GM18870 (cell line): ENCODE data around the gene DNAJC10.
"Not testable (repeated sequence)": the region's sequence is repeated elsewhere in the genome, so short reads cannot be mapped to it uniquely, and the experiment has no call there.

Source experiments
- ATAC-seq: cut with Tn5 transposase; IDR thresholded peaks from one replicate; pipeline ENCODE4 v1.9.1; 2021; ENCODE audit warnings: moderate library complexity; ENCODE audit not compliant: unreplicated experiment

Gene DNAJC10, protein sequence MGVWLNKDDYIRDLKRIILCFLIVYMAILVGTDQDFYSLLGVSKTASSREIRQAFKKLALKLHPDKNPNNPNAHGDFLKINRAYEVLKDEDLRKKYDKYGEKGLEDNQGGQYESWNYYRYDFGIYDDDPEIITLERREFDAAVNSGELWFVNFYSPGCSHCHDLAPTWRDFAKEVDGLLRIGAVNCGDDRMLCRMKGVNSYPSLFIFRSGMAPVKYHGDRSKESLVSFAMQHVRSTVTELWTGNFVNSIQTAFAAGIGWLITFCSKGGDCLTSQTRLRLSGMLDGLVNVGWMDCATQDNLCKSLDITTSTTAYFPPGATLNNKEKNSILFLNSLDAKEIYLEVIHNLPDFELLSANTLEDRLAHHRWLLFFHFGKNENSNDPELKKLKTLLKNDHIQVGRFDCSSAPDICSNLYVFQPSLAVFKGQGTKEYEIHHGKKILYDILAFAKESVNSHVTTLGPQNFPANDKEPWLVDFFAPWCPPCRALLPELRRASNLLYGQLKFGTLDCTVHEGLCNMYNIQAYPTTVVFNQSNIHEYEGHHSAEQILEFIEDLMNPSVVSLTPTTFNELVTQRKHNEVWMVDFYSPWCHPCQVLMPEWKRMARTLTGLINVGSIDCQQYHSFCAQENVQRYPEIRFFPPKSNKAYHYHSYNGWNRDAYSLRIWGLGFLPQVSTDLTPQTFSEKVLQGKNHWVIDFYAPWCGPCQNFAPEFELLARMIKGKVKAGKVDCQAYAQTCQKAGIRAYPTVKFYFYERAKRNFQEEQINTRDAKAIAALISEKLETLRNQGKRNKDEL

DNA sequence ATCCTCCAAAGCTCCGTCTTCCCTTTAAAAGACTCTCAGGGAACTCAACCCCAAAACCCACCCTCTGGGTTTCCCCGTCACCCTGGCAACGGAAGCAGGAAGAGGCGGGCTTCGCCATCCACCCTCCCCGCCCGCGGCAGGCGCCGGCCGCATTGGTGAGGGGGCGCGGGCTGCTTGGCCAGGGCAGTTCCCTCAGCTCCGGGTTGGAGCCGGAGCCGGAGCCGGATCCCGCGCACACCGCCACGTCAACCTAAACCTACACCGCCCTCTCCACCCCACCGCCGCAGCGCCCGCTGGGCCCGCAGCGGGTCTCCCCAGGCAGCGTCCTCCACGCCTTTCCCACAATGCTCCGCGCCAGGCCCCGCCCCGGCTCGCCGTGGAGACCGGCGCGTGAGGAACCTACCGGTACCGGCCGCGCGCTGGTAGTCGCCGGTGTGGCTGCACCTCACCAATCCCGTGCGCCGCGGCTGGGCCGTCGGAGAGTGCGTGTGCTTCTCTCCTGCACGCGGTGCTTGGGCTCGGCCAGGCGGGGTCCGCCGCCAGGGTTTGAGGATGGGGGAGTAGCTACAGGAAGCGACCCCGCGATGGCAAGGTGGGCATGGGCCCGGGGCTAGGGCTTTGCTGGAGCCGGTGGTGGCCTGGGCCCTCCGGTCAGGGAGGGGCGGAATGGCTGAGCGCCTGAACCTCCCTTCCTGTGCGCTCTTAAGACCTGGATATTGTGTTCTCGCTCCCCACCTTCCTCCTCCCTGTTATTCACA is at the start of gene DNAJC10:
TSS of gene DNAJC10 (plus strand) at position 366 of the 758 bp plus-strand sequence. CDS start 1,830 bp downstream, outside the sequence.
- peak; percentile 82 for ATAC-seq

DNA sequence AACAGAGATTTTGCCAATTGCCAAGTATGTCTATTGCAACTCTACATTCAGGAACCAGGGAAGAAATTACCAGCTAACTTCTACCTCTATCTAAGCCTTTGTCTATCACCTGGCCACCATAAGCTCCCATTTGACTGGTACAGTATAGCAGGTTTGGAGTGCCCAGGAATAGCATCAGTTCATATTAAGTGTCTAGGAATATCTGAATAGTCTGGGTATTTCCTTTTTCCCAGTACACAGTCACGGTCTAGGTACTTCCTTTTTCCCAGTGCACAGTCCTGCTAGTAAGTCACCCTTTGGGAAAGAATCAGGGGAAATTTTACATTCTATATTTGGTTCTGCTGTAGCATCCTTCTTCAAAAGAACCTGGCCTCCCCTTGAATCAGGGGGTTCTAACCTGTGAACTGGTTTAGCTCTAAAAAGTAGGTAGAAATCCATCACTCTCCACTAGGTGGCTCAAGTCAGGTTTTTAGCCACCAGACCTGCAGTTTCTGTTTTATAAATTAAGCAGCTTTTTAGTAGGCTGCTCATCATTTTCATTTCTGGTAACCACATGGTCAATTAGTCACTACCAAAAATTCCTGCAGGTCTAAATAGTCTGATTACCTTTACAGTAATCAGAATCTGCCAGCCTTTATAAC is 49.3 kb upstream of the DNAJC10 start:
- ATAC-seq, result peak; percentile 82

DNA sequence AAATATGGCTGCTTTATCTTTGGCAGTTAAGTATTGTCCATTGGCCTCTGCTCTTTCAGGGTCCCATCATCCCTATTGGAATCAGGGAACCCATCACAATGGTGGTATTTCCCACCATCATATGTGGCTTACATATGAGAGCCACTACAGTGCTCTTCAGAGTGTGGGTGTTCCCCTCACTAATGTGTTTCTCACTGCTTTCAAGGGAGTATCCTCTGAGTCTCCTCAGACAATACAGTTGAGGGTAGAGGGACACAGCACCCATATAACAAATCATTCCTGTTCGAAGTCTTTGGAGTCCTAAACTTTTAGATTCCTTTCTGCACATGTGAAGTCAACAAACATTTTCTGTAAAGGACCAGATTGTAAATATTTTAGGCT is 48.8 kb upstream of the DNAJC10 start:
- ATAC-seq, result peak; percentile 29

DNA sequence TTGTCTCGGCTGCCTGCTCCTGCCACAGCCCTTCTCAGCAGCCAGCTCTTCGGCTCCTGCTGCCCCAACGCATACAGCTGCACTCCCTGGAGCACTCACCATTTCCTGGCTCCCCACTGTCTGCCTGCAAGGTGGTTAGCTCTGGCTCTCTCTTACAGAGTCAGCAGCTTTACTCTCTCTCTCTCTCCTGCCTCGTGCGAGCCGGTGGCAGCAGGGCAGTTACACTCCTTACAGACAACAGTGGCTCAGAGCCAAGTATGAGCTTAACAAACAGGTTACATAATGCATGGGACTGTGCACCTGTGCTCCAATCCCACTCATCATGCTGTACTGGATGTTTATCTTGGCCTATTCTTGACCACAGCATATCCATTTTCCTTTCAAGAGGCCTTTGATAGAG is 47.4 kb upstream of the DNAJC10 start:
- no peak for ATAC-seq

DNA sequence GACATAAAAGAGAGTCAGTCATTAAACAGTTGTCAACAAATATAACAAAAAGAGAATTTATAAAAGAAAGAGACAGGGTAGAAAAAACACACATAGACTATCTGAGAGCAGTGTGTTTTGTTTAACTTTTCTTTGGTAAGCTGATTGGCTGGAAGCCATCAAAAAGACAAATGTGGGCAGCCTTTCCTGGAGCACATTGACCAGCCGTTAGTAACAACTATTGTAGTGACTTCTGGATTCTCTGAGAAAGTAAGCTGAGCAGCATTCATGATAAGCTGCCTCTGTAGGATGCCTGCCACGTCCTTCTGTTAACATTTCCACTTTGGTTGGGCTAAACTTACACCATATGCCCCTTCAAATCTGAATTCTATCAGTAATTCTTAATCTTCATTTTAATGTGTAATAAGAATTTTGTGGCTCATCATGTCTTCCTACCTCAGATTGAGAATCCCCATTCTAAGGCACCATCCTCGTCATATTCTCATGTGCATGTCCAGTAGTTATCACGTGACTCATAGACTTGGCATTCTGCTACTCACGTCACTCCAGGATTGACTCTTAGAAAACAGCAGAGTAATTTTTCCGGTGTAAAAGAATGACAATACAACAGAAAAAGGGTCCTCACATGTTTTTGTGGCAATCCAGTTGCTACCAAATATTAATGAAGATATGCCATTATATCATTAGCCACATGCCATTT is 43.4 kb upstream of the DNAJC10 start:
- no peak for ATAC-seq

DNA sequence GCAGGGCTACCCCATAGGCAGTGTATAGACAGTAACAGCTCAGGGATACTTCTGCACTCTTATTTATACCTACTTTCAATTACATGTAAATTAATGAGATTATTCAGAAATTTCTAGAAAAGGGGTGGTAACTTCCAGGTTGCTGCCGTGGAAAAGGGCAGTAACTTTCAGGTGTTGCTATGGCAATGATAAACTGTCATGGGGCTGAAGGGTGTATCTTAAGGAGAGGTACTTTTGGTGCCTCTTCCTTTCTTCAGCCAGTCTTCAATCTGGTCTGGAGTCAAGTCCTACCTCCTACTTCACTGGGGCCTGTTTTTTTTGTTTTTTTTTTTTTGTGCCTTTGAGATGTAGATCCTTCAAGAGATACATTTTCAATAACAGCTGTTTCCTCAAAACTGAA is 35.2 kb upstream of the DNAJC10 start:
- ATAC-seq, result no peak

DNA sequence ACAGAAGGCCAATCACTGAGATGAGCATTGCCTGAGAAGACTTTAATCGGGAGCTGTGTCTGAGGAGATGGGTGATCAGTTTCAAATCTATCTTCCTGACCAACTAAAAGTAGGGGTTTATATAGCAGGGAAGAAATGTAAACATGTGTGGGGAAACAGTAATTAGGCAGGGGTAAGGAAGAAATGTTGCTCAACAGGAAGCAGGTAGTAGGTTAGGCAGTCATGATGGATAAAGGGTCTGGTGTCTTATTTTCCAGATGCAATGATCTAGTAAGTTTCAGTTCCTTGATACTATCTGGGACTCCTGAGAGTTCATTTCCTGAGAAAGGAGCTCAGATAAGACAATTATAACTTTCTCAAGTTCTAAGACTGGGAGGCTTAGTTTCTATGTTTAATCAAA is 33.8 kb upstream of the DNAJC10 start:
- ATAC-seq, result no peak

DNA sequence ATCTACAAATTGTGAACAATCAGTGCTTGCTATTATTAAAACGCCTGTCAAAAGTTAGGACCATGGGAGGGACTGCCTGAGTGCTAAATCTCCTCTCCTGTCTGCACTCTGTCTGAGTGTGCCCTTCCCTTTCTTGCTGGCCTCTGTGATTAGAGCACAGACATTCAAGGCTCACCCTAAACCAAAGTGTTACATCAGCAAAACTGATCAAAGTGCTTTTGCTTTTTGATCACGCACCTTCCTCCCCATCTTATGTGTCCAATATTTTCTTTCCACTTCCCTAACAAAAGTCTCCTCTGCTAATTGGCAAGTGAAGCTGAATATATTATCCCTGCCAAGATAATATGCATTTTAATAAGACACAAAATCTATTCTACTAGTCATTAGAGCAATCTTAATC is 30.5 kb upstream of the DNAJC10 start:
- no peak for ATAC-seq

DNA sequence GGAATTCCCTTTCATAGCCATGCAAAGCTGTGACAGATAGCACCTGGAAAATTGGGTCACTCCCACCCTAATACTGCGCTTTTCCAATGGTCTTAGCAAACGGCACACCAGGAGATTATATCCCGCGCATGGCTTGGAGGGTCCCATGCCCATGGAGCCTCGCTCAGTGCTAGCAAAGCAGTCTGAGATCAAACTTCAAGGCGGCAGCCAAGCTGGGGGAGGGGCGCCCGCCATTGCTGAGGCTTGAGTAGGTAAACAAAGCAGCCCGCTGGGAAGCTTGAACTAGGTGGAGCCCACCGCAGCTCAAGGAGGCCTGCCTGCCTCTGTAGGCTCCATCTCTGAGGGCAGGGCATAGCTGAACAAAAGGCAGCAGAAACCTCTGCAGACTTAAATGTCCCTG is 29.3 kb upstream of the DNAJC10 start:
- ATAC-seq, result not testable (repeated sequence)

DNA sequence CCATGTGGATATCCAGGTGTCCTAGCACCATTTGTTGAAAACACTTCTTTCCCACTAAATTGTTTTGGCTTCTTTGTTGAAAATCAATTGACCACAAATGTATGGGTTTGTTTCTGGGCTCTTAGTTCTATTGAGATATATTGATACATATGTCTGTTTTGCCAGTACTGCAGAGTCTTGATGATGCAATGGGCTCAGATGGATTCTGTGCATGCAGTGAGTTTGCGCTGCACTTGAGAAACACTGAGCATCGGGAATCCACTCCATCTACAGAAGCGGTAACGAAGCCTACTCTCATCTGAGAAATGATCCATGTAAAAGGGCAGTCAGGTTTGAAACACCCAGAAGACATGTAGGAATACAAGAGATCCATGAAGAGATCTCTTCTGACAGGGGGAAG is 21.9 kb upstream of the DNAJC10 start:
- ATAC-seq, result no peak

DNA sequence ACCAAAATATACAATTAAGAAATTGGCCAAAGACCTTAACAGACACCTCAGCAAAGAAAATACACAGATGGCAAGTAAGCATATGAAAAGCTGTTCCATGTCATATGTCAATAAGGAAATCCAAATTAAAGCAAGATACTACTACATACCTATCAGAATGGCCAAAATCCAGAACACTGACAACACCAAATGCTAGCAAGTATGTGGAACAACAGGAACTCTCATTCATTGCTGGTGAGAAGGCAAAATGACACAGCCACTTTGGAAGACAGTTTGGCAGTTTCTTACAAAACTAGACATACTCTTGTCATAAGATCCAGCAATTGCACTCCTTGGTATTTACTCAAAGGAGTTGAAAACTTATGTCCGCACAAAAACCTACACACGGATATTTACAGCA is 20.3 kb upstream of the DNAJC10 start:
- ATAC-seq, result no peak

DNA sequence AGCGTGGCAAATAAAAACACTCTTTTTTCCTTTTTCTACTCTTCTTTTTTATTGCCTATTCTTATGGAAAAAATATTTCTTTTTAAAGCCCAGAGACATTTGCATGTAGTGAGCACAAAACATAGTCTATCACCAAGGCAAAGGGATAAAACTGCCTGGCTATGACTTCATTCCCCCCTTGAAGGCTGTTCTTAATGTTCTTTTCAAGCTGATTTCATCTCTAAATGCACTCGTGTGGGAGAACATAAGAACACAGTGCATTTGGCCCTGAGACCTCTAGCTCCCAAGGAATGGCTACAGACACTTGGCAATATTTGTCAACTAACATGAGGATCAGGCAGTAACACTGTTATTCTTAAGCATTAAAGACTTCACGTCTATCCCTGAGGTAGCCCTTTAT is 17.4 kb upstream of the DNAJC10 start:
- ATAC-seq, result no peak

DNA sequence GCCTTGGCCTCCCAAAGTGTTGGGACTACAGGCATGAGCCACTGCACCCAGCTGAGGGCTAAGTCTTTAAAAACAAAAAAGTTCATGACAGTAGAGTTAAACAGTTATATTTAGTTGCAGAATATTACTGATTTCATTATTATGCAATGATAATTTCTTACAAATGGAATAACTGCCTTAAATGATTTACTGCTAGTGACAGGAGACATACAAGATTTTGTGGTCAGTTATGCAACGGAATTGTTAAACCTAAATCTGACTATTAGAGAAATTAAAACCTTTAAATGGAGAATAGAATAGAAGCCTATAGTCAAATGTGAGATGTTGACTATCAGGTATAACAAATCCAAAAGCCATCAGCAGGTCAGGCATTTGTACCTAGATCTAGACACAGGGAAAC is 10.3 kb upstream of the DNAJC10 start:
- no peak for ATAC-seq

DNA sequence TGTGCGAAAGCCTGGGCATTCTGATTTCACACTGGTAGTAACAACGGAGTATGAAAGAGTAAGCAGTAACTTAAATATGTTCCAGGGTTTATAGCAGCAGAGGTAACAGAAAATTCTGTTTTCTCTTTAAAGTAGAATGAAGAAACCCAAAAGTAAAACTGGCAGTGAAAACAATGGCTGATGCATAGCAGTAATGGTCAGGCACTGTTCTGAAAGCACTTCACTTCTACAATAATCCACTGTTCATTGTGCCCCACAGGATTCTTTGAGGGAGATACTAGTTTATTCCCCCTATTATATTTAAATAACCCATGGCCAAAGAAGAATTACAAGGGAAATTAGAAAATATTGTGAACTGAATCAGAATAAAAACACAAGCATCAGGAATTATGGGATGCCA is 9.3 kb upstream of the DNAJC10 start:
- ATAC-seq, result no peak

DNA sequence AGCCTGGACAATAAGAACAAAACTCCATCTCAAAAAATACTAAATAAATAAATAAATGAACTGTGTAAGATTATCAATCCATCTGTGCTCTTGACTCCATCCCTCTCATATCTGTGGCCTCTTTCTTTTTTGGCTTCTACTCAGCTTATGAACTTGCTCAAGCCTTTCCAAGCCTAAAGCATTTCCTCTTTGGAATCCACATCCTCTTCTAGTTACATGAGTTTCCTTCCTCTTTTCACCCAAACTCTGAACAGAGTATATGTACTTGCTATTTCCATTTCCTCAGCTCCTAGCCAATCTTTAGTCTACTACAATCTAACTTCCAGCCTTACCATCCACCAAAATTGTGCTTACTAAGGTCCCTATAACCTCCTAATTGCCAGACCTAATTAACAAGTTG is 2.5 kb upstream of the DNAJC10 start:
- no peak for ATAC-seq

DNA sequence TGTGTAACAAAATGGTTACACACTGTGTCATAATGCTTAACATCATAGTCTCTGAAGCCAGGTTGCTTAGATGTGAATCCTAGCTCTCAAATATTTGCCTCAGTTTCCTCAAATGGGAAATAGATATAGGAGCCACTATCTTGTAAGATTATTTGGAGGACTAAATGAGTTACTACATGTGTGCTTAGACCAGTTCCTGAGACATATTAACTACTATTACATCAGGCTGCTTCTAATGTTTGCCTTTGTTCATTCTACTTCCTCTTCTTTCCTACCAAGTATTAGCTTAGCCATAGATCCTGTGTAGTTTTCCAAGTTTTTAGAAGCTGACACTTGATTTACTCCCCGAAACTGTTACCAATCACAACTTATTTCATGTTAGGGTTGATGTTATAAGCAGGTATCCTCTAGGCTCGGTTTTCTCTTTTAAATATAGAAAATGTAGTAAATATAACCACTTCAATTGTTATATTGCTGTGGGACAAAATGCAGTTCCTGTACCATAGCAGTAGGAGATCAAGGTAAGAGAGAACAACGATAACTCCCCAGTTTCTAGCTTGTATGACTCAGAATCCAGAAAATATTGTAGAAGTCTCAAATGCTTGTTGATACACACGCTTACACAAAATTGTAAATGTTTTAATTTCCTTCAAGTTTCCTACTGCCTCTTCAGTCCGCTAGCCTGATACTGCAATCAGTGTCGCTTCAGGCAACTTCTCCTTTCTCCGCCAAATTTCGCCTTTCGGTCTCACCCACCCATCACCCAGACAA is 751 bp upstream of the DNAJC10 start:
- ATAC-seq, result no peak

DNA sequence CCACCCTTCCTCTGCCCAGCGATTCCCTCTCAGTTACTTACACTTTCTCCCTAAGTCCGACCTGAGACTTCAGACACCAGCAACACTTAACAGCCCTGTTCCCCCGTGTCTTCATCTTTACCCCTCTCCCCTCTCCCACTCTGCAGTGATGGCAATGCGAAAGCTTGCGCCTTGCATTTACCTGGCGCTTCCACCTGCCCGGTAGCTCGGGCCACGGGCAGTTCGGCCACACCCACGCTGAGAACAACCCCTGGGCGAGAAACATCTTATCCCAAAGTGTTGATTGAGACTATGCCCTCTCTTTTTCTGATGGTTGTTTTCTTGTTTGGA is 558 bp downstream of the DNAJC10 start:
- no peak for ATAC-seq

DNA sequence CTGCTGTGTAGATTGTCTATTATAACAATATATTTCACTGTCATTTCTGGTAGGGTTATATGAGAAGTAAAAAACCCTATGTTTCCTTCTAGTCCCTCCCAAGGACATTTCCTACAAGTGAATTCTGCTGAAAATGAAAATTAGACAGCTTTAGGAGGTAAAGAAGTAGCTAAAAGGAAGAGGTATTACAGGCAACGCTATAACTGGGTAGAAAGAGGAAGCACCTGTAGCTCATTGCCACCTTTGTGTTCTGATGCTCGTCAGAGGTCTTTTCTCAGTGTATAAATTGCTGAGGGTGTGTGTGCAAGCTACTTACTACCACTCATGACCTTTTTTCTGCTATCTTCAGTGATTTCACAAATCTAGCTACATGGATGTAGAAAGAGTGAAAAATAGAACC is 1.4 kb downstream of the DNAJC10 start:
- ATAC-seq, result peak; percentile 36

DNA sequence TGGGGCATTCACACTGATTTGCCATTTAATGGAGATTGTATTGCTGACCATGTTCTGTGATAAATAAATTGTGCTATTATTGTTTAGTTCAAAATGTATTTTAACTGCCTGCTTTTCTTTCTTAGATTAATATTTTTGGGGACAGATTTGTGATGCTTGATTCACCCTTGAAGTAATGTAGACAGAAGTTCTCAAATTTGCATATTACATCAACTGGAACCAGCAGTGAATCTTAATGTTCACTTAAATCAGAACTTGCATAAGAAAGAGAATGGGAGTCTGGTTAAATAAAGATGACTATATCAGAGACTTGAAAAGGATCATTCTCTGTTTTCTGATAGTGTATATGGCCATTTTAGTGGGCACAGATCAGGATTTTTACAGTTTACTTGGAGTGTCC is 1.8 kb downstream of the DNAJC10 start:
- ATAC-seq, result no peak

DNA sequence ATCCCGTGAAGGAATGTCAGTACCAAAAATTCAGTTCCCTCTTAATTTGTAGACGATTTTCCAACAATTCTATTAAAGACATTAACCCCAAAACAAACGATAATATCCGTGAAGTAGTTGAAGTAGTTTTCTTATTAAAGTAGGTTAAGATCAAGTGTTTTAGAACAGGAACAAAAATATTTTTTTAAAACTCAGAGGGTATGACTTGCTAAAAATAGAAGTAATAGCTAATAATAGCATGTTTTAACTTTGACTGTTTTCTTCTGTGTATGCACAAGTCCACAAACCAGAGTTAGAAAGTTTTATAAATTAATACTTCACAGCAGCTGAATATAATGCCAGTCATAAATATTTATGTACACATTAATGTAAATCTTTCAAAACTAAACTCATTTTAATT is 2.4 kb downstream of the DNAJC10 start:
- ATAC-seq, result no peak
